Measurements from ENCODE around the gene CORO1C. TPM values are rescaled to one million over a fixed set of nuclear protein-coding genes. Genes with fewer than 3 reads are reported as not detected.

The CORO1C gene
- total RNA-seq, 1 donor from 2014 or later = 171 TPM

DNA sequence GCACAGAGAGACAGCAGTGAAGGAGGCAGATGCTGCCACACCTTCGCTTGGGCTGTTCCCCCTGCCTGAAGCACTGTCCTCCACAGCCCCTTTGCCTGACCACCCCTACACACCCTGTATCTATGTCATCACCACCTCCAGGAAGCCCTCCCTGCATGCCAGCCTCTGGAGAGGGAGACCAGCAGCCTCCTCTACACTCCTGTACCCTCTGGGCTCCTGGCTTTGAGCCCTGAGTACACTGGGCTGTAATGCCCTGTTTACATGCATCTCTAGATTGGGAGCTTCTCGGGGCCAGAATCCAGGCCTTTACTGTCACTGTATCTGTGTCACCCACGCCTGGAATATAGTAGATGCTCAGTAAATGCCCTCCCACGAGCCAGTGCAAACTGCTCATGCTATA is 127.6 kb downstream of the CORO1C start:
- H3K4me1 Mint-ChIP-seq = no peaks in the 10 kb centered on the region
- peaks cover 5% of the 10 kb centered on the region for H3K27me3 Mint-ChIP-seq (ENCODE audit: low read depth)
- TF ChIP-seq, protein P1, sequence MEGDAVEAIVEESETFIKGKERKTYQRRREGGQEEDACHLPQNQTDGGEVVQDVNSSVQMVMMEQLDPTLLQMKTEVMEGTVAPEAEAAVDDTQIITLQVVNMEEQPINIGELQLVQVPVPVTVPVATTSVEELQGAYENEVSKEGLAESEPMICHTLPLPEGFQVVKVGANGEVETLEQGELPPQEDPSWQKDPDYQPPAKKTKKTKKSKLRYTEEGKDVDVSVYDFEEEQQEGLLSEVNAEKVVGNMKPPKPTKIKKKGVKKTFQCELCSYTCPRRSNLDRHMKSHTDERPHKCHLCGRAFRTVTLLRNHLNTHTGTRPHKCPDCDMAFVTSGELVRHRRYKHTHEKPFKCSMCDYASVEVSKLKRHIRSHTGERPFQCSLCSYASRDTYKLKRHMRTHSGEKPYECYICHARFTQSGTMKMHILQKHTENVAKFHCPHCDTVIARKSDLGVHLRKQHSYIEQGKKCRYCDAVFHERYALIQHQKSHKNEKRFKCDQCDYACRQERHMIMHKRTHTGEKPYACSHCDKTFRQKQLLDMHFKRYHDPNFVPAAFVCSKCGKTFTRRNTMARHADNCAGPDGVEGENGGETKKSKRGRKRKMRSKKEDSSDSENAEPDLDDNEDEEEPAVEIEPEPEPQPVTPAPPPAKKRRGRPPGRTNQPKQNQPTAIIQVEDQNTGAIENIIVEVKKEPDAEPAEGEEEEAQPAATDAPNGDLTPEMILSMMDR (conservative IDR thresholded peaks at IDR 0.05) = no peak
- no peak overlapping the region for H3K4me3 Mint-ChIP-seq
- no peak for DNase-seq (ENCODE audit: low read depth, low spot score)
- H3K36me3 Mint-ChIP-seq (ENCODE audit: low read depth) = no peaks in the 10 kb centered on the region
- no peak overlapping the region for H3K27ac Mint-ChIP-seq (ENCODE audit: unreplicated experiment)
- peaks cover 5% of the 10 kb centered on the region for H3K9me3 Mint-ChIP-seq

DNA sequence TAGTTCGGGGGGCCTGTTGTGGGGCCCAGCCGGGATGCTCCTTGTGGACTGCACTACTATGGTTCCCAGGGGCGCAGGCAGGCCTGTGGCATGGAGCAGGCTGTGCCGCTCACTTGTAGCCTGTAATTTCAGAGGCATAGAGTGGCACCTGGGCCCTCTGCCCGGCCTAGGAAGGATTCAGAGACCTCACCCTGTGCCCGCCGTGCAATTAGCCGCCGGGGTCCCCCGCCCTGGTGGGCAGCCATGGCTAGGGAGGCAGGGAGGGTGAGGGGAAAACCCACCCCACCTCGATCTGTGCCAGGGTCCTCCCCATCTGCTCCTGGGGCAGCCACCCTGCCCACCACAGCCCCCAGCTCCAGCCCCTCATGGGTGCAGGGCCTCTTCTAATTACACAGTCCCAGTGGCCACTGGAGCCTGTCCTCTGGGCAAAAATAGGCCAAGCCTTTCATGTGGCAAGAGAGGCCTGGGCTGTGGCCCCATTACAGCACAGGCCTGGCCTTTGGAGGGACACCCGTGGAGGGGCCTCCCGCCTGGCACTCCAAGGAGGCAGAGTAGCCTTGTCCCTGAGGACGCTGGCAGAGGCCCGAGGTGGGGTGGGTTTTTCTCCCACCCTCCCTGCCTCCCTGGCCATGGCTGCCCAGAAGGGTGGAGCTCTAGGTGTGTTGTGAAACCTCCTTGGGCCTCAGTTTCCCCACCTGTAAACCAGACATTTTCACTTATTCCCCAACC is 128.2 kb downstream of the CORO1C start:
- no peak for DNase-seq (ENCODE audit: low read depth, low spot score)
- no peaks in the 10 kb centered on the region for H3K4me1 Mint-ChIP-seq

DNA sequence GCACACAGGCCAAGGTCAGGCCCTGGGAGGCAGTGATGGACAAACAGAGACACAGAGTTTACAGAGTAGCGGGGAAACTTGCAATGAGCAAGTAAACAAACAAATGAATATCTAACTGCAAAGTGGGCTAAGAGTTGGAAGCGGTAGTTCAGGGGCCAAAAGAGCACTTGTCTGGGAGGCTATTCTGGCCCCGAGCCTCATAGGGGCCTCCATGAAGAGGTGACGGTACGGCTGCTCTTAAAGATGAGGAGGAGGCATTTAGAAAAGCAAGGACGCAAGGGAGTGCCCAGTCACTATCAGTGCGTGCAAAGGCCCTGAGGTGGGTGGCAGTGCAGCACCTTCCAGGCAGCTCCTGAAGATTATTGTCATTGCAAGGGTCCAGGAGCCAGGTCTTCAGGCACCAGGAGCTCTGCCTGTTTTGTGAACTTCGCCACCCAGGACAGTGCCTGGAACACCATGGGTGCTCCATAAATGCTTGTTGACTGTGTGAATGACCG is 129.1 kb downstream of the CORO1C start:
- Mint-ChIP-seq H3K4me3 (no peak overlapping the region), H3K4me1 (peaks cover 6% of the 10 kb centered on the region), H3K27me3 (ENCODE audit: low read depth) (peaks cover 5% of the 10 kb centered on the region), H3K36me3 (ENCODE audit: low read depth) (no peaks in the 10 kb centered on the region), H3K9me3 (peaks cover 5% of the 10 kb centered on the region), H3K27ac (ENCODE audit: unreplicated experiment) (no peak overlapping the region)
- DNase-seq (ENCODE audit: low read depth, low spot score) = no peak
- TF ChIP-seq, protein P1 (conservative IDR thresholded peaks at IDR 0.05) = no peak

More for the DNA sequence above, 128.2 kb downstream of the CORO1C start:
- Mint-ChIP-seq H3K27me3 (ENCODE audit: low read depth) (peaks cover 5% of the 10 kb centered on the region), H3K27ac (ENCODE audit: unreplicated experiment) (no peak overlapping the region), H3K4me3 (no peak overlapping the region), H3K9me3 (peaks cover 5% of the 10 kb centered on the region), H3K36me3 (ENCODE audit: low read depth) (no peaks in the 10 kb centered on the region)
- TF ChIP-seq, protein P1 (conservative IDR thresholded peaks at IDR 0.05) = no peak

DNA sequence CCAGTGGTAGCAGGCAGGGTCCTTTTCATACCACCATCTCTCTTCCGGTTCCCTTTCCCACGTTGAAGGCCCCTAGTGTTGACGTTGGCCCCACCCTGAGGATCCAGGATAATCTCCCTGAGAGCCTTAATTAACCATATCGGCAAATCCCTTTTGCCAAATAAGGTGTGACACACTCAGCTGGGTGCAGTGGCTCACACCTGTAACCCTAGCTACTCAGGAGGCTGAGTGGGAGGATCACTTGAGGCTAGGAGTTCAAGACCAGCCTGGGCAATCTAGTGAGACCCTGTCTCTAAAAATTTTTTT is 130.7 kb downstream of the CORO1C start:
- no peaks in the 10 kb centered on the region for H3K36me3 Mint-ChIP-seq (ENCODE audit: low read depth)
- no peak overlapping the region for H3K27ac Mint-ChIP-seq (ENCODE audit: unreplicated experiment)
- H3K4me3 Mint-ChIP-seq = no peak overlapping the region
- peaks cover 5% of the 10 kb centered on the region for H3K27me3 Mint-ChIP-seq (ENCODE audit: low read depth)
- TF ChIP-seq, protein P1 (conservative IDR thresholded peaks at IDR 0.05) = no peak
- peaks cover 5% of the 10 kb centered on the region for H3K9me3 Mint-ChIP-seq
- no peak for DNase-seq (ENCODE audit: low read depth, low spot score)
- H3K4me1 Mint-ChIP-seq = peaks cover 7% of the 10 kb centered on the region

DNA sequence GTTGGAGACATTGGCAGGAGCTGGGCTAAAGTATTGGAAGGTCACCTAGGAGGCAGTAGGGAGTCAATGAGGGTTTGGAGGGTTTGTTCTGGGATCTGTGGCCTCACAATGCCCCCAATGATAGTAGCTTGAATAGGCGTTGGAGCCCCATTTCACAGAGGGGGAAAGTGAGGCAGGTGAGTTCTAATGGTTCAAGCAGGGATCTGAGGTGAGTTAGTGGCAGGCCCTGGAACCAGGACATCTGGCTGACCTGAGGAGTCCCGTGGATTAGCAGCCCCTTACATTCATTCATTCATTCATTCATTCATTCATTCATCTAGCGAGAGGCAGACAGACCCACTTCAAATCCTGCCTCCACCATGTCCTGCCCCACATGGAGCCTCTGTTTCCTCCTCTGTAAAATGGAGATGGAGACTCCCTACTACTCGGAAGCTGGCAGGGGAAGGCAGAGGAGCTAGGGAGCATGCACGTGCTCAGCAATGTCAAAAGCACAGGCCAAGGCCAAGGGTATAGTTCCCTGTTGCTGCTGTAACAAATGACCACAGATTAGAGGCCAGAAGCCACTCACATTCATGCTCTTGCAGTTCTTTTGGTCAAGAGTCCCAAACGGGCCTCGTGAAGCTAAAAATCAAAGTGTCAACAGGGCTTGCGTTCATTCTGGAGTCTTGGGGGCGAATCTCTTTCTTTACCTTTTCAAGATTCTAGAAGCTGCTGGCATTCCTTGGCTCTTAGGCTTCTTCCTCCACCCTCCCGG is 131.2 kb downstream of the CORO1C start:
- TF ChIP-seq, protein P1 (conservative IDR thresholded peaks at IDR 0.05) = no peak
- H3K36me3 Mint-ChIP-seq (ENCODE audit: low read depth) = no peaks in the 10 kb centered on the region
- H3K27me3 Mint-ChIP-seq (ENCODE audit: low read depth) = peaks cover 5% of the 10 kb centered on the region
- no peak overlapping the region for H3K27ac Mint-ChIP-seq (ENCODE audit: unreplicated experiment)
- H3K4me3 Mint-ChIP-seq = no peak overlapping the region
- DNase-seq (ENCODE audit: low read depth, low spot score) = no peak
- peaks cover 7% of the 10 kb centered on the region for H3K4me1 Mint-ChIP-seq
- no peaks in the 10 kb centered on the region for H3K9me3 Mint-ChIP-seq

Data from neural crest cell (in vitro differentiated cells).